GM08714 (cell line): ENCODE data around the gene PPARD.
"Not testable (repeated sequence)": the region's sequence is repeated elsewhere in the genome, so short reads cannot be mapped to it uniquely, and the experiment has no call there.

ENCODE experiments used
- H3K4me3 ChIP-seq: fragments of 200-500 bp; sonication (Bioruptor generic); 2 replicates; pipeline ENCODE4 v1.5.1; 2014; ENCODE audit warnings: mild to moderate bottlenecking, low read length, inconsistent platforms
- ZNF274 ChIP-seq: IDR thresholded peaks from 2 replicates; pipeline ENCODE4 v1.6.1; 2012; ENCODE audit warnings: mild to moderate bottlenecking, low read depth, low read length

Gene PPARD

DNA sequence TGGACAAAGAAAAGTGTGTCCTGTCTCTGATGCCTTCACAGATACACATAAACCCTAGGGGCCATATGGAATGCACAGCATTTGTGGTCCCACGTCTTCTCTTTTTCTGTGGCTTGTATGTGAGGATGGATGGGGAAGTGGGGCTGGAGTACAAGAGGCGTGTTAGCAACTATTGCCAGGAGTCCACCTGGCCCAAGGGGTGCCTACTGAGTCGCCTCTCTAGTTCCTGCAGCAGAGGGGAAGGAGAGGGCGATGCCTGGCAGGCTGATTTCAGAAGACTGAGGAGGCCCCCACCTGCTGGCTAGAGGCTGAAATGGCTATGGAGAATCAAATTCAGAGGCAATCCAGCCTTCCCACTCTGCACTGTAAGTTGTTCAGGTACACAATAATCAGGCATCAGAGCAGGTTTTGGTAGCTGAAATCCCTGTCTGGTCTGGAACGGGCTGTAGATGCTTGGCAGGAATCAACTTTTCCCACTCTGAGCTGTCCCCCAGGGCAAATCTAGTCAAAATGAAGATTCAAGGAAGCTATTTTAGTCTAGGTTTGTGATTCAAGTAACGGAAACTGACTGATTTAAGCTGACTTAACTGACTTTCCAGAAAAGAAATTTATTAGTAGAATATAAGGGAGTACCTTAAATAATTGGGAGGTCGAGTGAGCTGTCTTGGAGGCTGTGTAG is 14.9 kb upstream of the PPARD start:
- H3K4me3 ChIP-seq: no peak overlapping the region
- TF ChIP-seq ZNF274: no peak

DNA sequence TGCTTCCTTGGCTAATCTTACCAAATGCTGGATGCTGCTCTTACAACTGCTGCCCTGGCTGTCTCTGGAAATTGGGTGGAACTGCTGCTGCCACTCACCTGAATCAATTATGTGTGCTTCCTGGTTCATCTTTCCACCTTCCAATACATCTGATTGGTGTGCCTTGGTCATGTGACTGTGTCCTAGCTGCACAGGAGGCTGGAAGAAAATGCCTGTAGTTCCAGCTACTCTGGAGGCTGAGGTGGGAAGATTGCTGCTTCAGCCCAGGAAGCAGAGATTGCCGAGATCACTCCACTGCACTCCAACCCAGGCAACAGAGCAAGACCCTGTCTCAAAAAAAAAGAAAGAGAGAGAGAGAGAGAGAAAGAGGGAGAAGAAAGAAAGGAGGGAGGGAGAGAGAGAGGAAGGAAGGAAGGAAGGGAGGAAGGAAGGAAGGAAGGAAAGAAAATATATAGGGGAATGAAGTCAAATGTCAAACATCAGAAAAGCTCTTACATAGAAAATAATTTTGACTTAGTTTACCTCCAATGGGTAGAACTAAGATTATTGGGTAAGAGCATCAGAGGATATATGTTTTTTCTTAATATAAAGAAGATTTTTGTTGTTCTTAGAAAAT is 14.1 kb upstream of the PPARD start:
- no peak for TF ChIP-seq ZNF274
- no peak overlapping the region for H3K4me3 ChIP-seq

DNA sequence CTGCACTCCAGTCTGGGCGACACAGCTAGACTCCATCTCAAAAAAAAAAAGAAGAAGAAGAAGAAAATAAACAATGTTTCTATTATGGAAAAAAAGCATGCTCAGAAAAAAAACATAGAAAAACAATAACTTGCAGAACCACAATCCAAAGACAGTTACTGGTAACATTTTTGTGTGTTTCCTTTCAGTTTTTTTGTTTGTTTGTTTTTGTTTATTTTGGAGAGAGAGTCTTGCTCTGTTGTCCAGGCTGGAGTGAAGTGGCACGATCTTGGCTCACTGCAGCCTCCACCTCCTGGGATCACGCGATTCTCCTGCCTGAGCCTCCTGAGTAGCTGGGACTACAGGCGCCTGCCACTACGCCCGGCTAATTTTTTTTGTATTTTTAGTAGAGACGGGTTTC is 13.4 kb upstream of the PPARD start:
- H3K4me3 ChIP-seq: not testable (repeated sequence)

DNA sequence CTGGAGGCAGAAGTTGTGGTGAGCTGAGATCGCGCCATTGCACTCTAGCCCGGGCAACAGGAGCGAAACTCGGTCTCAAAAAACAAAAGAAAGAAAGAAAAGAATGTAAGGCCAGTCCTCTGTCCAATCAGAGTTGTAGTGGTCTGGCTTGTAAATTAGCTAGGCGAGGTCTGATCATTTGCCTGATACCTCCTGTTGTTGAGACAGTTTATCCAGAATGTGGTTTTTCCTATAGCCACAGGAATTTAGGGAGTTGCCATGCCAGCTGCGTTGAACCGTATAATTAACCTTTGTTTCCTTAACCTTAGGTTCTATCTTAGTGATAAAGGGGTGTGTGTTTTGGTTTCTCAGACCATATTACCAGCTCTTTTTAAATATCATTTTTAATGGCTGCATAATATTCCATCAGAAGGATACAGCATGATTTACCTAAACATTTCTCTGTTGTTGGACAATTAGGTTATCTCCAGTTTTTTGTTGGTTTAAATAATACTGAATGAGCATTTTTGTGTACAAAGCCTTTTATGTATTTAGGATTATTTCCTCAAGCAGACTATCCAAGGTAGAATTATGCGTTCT is 11.7 kb upstream of the PPARD start:
- no peak for TF ChIP-seq ZNF274
- no peak overlapping the region for H3K4me3 ChIP-seq

DNA sequence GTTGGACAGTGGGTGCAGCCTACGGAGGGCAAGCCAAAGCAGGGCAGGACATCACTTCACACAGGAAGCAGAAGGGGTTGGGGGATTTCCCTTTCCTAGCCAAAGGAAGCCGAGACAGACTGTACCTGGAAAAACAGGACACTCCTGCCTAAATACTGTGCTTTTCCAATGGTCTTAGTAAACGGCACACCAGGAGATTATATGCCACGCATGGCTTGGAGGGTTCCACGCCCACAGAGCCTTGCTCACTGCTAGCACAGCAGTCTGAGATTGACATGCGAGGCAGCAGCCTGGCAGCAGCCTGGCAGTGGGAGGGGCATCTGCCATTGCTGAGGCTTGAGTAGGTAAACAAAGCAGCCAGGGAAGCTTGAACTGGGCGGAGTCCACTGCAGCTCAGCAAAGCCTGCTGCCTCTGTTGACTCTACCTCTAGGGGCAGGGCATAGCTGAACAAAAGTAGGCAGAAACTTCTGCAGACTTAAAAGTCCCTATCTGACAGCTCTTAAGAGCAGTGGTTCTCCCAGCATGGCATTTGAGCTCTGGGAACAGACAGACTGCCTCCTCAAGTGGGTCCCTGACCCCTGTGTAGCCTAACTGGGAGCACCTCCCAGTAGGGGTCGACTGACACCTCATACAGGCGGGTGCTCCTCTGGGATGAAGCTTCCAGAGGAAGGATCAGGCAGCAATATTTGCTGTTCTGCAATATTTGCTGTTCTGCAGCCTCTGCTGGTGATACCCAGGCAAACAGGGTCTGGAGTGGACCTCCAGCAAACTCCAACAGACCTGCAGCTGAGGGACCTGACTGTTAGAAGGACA is 10.1 kb upstream of the PPARD start:
- not testable (repeated sequence) for H3K4me3 ChIP-seq

DNA sequence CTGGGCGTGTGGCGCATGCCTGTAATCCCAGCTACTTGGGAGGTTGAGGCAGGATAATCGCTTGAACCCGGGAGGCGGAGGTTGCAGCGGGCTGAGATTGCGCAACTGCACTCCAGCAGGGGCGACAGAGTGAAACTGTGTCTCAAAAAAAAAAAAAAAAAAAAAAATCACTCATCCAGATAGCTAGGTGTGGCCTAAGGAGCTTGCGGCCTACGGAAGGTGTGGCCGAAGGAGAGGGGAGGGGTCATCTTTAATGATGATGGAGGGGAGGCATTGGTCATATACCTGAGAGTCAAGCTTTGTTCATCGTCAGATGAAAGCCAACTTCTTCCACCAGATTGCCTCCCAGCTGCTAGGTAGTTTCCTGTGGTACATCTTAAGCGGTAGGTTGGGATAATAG is 801 bp upstream of the PPARD start:
- no peak for TF ChIP-seq ZNF274
- no peak overlapping the region for H3K4me3 ChIP-seq

DNA sequence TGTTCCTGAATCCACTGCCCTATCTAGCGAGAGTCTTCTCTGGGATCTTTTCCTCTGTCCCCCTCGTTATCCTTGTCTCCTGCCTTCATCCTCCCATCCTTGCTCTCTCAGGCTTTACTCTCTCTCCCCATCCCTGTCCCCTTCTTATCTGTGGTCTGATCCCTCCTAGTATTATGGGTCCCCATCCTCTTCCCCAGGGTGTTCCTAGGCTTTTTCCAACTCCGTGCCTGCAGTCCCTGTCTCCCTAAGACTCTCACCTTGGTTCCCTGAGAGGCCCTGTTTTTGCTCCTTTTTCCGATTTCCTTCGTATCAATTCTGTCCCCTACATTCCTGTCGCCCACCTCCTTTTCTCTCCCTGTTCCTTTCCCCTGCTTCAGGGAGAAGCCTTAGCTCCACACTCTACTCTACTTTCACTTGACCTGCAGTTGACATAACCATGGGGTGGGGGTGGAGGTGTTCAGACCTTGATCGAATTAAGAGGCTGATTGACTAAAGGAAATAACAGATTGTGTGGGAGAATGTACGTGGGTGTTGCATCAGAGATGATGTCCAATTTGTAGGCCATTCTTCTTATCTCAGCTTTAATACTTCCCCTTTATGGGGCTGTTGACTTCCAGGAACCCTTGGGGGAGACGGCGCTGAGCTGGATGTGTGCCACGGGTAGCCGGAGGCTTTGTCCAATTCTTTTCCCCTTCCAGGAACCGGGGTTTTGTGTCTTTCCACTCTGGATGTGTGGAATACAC is 905 bp downstream of the PPARD start:
- peak overlapping the region; percentile 81 for H3K4me3 ChIP-seq
- no peak for TF ChIP-seq ZNF274

DNA sequence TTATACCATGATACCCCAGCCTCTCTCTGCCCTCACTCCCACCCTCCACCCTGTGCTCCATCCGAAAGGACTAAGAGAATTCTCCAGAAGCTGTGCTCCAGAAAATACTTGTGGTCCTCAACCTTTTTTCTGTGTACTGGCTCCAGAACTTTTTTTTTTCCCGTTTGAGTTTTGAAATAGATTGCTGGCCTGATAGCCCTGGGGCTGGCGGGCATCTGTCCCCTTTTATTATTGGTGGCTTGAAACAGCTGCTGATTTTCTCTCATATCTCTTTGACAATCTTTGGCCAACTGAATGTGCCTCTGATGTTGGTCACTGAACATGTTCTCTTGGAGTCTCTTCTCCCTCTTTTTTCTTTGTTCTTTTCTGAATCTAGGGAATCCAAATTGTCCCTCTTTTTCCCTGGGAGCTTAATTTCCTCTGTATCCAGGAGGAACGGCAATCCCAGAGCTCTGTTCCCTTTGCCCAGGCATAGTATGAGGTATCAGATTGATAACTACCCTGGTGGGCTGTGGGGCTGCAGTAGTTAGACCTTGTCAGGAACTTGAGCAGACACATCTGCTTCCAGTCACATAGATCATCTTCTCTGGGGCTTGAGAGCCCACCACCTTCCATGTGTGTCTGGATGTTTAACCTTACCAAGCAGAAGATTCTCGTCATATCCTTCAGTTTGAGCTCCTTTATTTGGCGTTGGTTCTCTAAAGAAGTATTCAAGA is 1.6 kb downstream of the PPARD start:
- H3K4me3 ChIP-seq: peak overlapping the region; percentile 81; the same call in 1 of the 2 replicates
- TF ChIP-seq ZNF274: no peak

DNA sequence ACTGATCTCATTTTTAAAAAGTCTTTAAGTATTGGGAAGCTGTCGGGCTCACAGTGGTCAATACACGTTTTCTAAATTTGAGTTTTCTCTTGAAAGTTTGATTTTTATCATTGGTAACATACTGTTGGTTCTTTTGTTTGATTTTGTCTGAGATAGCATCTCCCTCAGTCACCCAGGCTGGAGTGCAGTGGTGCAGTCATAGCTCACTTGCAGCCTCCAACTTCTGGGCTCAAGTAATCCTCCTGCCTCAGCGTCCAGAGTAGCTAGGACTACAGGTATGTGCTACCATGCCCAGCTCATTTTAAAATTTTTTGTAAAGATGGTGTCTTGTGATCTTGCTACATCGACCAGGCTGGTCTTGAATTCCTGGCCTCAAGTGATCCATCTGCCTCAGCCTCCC is 9.1 kb downstream of the PPARD start:
- no peak overlapping the region for H3K4me3 ChIP-seq
- no peak for TF ChIP-seq ZNF274

DNA sequence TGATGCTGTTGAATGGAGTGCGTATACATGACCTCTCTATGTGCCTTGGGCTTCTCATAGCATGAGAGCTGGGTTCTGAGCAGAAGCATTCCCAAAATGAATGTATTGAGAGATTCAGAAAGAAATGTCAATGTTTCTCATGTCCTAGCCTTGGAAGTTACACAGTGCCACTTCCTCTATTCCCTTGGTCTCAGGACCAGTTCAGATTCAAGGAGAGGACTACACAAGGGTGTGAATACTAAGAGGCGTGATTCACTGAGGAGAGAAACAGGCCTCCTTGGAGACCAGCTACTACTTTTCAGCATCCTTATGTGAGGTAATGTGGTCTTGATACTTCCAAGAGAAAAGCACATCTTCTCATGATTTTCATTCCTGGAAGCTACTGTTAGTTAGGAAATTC is 10.4 kb downstream of the PPARD start:
- TF ChIP-seq ZNF274: no peak
- no peak overlapping the region for H3K4me3 ChIP-seq

DNA sequence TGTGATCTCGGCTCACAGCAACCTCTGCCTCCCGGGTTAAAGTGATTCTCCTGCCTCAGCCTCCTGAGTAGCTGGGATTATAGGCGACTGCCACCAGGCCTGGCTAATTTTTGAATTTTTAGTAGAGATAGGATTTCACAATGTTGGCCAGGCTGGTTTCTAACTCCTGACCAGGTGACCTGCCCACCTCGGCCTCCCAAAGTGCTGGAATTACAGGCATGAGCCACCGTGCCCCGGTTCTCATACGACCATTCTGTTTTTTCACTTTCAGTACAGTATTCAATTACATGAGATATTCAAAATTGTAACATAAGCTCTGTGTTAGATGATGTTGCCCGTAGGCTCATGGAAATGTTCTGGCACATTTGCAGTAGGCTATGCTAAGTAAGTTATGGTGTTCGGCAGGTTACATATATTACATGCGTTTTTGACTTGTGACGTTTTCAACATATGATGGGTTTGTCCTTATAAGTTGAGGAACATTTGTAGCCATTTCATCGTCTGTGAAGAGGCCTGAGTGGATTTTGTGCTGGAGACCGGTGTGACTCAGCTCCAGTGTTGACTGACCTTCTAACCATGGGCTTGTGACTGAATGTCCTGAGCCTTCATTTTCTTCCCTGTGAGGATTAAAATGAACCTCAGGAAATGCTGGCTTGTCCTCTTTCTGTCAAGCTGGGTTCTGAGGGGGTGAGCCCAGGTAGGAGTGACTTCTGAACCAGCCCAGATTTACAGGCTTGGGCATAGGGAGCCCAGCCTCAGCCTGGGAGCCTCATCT is 12.2 kb downstream of the PPARD start:
- no peak for TF ChIP-seq ZNF274
- no peak overlapping the region for H3K4me3 ChIP-seq

DNA sequence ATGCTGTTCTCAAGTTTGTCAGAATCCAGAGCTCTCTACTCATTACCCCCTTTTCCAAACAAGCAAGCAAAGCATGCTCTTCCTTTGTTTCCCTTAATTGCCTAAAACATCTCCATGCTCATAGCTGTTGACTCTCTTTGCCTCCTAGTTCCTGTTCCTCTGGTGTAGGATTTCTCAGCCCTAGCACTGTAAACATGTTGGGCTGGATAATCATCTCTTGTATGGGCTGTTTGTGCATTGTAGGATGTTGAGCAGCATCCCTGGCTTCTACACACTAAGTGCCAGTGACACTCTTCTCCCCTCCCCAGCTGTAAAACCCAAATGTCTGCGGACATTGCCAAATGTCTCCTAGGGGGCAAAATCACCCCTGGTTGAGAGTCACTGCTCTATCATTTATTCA is 14.0 kb downstream of the PPARD start:
- no peak overlapping the region for H3K4me3 ChIP-seq
- no peak for TF ChIP-seq ZNF274

DNA sequence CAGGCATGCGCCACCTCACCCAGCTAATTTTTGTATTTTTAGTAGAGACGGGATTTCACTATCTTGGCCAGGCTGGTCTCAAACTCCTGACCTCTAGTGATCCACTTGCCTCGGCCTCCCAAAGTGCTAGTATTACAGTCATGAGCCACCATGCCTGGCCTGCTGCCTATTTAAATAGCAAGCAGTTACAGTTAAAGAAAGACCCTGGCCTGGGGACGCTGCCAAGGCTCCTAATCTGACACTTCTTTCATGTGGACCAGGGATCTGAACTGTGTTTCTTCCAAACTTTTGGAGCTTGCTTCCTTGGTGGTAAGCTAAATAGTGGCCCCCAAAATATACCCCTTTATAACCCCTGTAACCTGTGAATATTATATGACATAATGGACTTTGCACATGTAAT is 15.3 kb downstream of the PPARD start:
- TF ChIP-seq ZNF274: no peak
- no peak overlapping the region for H3K4me3 ChIP-seq
